GM06990 (cell line): Measurements from ENCODE around the gene NCAM1.

Experiments used
- DNase-seq: peaks from one replicate; pipeline ENCODE4 v3.0.0-alpha.2; 2011; ENCODE audit not compliant: insufficient read length; ENCODE audit errors: extremely low read depth
- H3K27me3 ChIP-seq: replicated peaks from 2 replicates; pipeline ENCODE4 v1.6.0; 2011; ENCODE audit warnings: low read length; ENCODE audit not compliant: control insufficient read depth, insufficient read depth
- H3K36me3 ChIP-seq: 2 replicates; pipeline ENCODE4 v1.5.1; 2011; ENCODE audit warnings: low read length; ENCODE audit not compliant: control insufficient read depth, insufficient read depth
- H3K4me3 ChIP-seq: replicated peaks from 2 replicates; pipeline ENCODE4 v1.5.1; 2011; ENCODE audit warnings: low read depth, mild to moderate bottlenecking, control low read depth, low read length
- TF ChIP-seq, protein P1 (sequence below): IDR thresholded peaks from 2 replicates; pipeline ENCODE4 v1.5.1; 2011; ENCODE audit warnings: low read length, control low read depth, mild to moderate bottlenecking, inconsistent platforms; ENCODE audit not compliant: insufficient read depth, poor library complexity, severe bottlenecking

The NCAM1 gene

GRCh38 chr11:113274713-113275582 is 313.7 kb downstream of the NCAM1 start:
- no peak for DNase-seq
- Histone ChIP-seq H3K4me3 (no peak overlapping the region), H3K27me3 (no peaks in the 10 kb centered on the region), H3K36me3 (no peaks in the 10 kb centered on the region)
- TF ChIP-seq, protein P1, sequence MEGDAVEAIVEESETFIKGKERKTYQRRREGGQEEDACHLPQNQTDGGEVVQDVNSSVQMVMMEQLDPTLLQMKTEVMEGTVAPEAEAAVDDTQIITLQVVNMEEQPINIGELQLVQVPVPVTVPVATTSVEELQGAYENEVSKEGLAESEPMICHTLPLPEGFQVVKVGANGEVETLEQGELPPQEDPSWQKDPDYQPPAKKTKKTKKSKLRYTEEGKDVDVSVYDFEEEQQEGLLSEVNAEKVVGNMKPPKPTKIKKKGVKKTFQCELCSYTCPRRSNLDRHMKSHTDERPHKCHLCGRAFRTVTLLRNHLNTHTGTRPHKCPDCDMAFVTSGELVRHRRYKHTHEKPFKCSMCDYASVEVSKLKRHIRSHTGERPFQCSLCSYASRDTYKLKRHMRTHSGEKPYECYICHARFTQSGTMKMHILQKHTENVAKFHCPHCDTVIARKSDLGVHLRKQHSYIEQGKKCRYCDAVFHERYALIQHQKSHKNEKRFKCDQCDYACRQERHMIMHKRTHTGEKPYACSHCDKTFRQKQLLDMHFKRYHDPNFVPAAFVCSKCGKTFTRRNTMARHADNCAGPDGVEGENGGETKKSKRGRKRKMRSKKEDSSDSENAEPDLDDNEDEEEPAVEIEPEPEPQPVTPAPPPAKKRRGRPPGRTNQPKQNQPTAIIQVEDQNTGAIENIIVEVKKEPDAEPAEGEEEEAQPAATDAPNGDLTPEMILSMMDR: peak; percentile 16

- H3K36me3 ChIP-seq: no peaks in the 10 kb centered on the region
- no peak overlapping the region for H3K4me3 ChIP-seq
- TF ChIP-seq, protein P1: no peak
- DNase-seq: no peak
- H3K27me3 ChIP-seq: no peaks in the 10 kb centered on the region
Measured at GRCh38 chr11:113275602-113276001, 314.4 kb downstream of the NCAM1 start.

DNA sequence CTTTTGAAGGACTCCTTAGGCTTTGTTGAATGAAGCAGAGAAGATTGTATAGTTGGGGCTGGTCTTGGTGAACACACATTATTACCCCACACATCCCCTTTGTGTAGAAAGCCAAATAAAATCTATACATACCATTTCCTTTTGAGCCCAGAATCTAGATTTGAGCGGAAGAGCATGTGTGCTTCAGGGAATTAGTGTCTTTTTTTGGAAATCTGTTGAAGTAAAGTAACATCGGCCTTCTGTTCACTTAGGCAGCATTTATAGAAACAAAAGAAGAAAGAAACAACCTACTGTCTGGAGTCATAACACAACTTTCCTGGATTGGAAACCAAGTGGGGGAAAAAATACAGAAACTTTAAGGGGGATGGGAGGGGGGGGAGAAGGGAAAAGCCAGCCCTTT is 315.2 kb downstream of the NCAM1 start:
- no peak for DNase-seq
- Histone ChIP-seq H3K36me3 (no peaks in the 10 kb centered on the region), H3K4me3 (no peak overlapping the region), H3K27me3 (no peaks in the 10 kb centered on the region; the same call in 1 of the 2 replicates)
- TF ChIP-seq, protein P1: no peak

DNA sequence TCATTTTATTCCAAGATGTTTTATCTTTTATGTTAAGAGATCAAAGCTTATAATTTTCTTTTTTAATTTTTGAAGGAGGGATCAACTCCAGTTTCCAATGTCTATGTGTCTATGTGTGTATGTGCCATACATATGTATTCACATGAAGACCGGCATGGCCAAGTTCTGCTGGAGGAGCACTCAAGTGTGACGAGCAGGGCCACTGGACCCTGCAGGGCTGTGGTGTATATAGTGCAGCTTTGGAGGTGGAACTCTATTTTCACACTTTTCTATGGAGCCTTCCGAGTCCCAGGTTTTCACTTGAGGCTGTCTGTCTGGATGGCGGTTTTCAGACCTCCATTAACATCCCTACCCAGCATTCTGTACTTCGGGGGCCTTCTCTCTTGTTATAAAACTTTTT is 316.7 kb downstream of the NCAM1 start:
- H3K36me3 ChIP-seq: no peaks in the 10 kb centered on the region
- no peak overlapping the region for H3K4me3 ChIP-seq
- DNase-seq: no peak
- TF ChIP-seq, protein P1: no peak
- H3K27me3 ChIP-seq: no peaks in the 10 kb centered on the region; the same call in 1 of the 2 replicates

DNA sequence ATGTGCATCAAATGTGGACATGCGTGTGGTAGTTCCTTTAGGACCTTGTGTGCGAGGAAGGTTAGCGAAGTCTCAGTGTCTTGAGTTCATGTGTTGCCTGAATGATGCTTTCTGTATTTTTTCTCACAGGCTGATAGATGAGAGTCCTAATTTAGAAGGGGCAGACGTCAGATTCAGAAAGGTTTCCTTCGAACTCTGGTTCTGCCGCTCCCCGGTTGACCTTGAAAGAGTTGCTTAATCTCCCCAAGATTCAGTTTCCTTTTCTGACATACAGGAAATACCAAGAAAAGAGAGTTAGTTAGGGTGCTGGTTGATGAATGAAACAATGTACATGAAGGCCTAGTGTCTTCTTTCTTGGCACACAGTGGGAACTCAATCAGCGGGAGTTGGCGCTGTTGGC is 317.3 kb downstream of the NCAM1 start:
- no peak overlapping the region for H3K4me3 ChIP-seq
- H3K36me3 ChIP-seq: no peaks in the 10 kb centered on the region
- TF ChIP-seq, protein P1: no peak
- no peaks in the 10 kb centered on the region; the same call in 1 of the 2 replicates for H3K27me3 ChIP-seq
- no peak for DNase-seq

DNA sequence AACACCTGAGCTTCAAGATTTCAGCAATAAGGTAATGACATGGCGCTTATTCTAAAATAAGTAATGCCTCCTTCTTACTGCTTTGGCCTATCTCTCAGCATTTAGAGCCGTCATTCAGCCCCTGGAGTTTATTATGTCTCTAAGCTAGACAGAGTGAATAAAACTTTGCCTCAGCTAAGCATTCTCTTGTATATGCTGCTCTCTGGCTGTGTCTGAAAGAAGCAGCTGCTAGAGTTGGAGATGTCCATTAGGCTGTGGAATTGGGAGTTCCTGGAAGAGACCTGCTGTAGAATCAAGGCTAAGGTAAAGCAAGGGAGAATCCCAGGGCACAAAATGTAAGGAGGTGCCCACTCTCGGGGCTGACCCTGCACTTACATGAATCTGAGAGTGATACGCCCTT is 317.7 kb downstream of the NCAM1 start:
- TF ChIP-seq, protein P1: no peak

More for the DNA sequence above, 317.7 kb downstream of the NCAM1 start:
- no peak overlapping the region for H3K4me3 ChIP-seq
- no peaks in the 10 kb centered on the region; the same call in 1 of the 2 replicates for H3K27me3 ChIP-seq
- no peak for DNase-seq
- no peaks in the 10 kb centered on the region for H3K36me3 ChIP-seq
